ENCODE data around the gene DOK7.

Gene DOK7

DNA sequence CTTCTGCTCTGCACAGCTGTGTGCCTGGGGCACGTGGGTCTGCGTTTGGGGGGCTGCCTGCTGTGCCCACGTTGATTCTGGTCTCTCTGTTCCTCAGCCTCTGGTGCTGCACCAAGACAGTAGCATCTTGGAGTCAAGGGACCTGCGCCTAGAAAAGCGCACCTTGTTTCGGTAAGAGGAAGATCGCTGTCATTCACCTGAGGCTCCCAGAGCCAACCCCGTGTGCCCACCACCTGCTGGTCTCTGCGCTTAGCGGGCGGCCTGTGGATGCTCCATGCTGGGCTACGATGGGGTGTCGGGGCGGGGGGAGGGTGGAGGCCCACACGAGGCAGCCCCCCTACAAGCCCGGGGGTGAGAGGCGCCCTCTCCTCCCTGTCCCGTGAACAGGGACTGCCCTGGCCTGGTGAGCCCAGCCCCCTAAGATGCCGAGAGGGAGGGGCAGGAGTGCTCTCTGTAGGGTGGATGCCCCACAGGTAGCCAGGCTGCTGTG, 40.3 kb upstream of the DOK7 start:
- Mint-ChIP-seq H3K27ac (no peak overlapping the region), H3K9me3 (ENCODE audit: low read depth) (no peaks in the 10 kb centered on the region), H3K27me3 (no peaks in the 10 kb centered on the region), H3K36me3 (peaks cover 1% of the 10 kb centered on the region), H3K4me3 (no peak overlapping the region), H3K4me1 (ENCODE audit: low read depth) (no peaks in the 10 kb centered on the region)

DNA sequence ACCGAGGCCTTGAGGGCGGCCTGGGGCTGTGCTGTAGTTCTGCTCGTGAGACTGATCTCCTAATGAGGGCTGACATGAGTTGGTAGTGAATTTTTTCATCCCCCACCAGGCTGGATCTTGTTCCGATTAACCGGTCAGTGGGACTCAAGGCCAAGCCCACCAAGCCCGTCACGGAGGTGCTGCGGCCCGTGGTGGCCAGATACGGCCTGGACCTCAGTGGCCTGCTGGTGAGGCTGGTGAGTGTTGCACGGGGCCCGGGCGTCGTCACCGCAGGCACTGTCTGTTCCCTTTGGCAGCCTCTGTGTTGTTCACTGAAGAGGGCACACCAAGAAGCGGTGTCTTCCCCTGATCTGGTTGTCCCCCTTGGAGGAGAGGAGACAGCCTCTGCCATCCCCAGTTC, 39.7 kb upstream of the DOK7 start:
- Mint-ChIP-seq H3K4me3 (no peak overlapping the region), H3K36me3 (no peaks in the 10 kb centered on the region), H3K9me3 (ENCODE audit: low read depth) (no peaks in the 10 kb centered on the region), H3K27ac (no peak overlapping the region), H3K4me1 (ENCODE audit: low read depth) (no peaks in the 10 kb centered on the region), H3K27me3 (no peaks in the 10 kb centered on the region)

DNA sequence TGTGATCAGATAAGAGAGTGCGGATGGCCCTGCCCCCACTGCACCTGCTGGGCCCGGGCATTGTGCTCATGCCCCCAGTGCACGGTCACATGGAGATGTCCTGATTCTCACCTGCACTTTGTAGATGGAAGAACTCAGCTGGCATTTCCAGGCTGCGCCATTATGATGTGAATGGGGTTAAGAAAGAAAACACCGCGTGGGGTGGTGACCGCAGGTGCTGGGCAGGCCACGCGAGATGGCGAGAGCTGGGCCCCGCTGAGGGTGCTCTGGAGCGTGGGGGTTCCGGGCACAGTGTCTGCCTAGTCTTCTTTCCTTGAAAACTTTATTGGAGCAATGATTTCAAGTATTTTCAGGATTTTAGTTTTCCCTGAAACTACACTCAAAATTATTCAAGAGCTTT, 39.2 kb upstream of the DOK7 start:
- Mint-ChIP-seq H3K4me3 (no peak overlapping the region), H3K36me3 (no peaks in the 10 kb centered on the region), H3K4me1 (ENCODE audit: low read depth) (no peaks in the 10 kb centered on the region), H3K27me3 (no peaks in the 10 kb centered on the region), H3K27ac (no peak overlapping the region), H3K9me3 (ENCODE audit: low read depth) (no peaks in the 10 kb centered on the region)

DNA sequence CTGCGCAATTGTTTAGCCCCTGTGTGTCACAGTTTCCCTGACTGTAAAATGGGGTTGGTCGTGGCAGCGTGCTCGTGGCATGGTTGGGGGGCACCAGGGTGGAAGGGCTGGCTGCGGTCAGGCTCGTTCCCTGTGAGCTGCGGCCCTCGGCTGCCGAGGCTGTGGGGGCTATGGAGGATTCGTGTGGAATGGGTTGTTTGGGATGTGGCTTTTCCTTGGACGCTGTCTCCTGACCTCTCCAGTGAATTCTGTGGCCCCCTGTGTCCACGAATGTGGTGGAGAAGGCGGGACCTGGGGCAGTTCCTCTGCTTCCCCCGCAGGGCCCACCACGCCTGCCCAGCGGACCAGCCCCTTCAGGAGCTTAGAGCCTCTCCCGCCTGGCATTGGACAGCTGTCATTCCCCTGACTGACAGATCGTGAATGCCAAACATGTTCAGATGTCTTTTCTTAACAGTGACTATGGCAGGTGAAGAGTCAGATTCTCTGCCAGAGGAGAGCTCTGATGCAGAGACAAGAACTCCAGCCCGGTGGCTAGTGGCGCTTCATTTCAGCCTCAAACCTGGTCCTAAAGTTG, 38.5 kb upstream of the DOK7 start:
- H3K9me3 Mint-ChIP-seq (ENCODE audit: low read depth) = no peaks in the 10 kb centered on the region
- no peaks in the 10 kb centered on the region for H3K27me3 Mint-ChIP-seq
- H3K4me1 Mint-ChIP-seq (ENCODE audit: low read depth) = no peaks in the 10 kb centered on the region
- H3K4me3 Mint-ChIP-seq = no peak overlapping the region
- no peak overlapping the region for H3K27ac Mint-ChIP-seq
- no peaks in the 10 kb centered on the region for H3K36me3 Mint-ChIP-seq

DNA sequence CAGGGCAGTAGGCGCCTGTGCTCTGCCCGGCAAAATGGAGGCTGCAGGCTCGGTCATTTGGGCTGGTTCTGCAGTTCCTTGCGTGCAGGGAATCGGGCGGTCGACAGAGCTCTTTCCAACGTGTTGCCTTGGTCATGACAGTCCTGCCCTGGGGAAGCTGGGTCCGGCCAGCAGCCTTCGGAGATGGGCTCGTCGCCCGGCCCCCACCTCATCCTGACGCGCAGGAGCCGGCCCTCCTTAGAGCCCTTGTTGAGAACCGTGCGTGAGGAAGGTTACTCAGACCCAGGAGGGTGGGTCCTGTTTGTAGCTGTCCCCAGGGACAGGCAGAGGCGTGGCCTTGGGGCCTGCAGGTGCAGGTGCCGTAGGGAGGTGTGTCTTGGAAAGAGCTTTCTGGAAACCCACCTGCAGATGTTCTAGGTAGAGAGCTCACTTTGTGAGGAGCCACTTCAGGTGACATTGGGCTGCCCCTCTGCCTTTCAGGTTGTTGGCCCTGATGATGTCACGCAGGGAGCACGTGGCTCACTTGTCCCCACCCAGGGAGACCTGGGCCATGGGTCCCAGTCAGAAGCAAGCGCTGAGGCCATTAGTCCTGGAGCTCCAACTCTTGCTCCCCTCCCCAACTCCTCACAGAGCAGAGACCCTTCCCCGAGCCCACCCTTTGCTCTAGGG, 36.5 kb upstream of the DOK7 start:
- H3K4me1 Mint-ChIP-seq (ENCODE audit: low read depth) = no peaks in the 10 kb centered on the region
- H3K27ac Mint-ChIP-seq = no peak overlapping the region
- H3K36me3 Mint-ChIP-seq = no peaks in the 10 kb centered on the region
- no peaks in the 10 kb centered on the region for H3K9me3 Mint-ChIP-seq (ENCODE audit: low read depth)
- no peaks in the 10 kb centered on the region for H3K27me3 Mint-ChIP-seq
- no peak overlapping the region for H3K4me3 Mint-ChIP-seq

DNA sequence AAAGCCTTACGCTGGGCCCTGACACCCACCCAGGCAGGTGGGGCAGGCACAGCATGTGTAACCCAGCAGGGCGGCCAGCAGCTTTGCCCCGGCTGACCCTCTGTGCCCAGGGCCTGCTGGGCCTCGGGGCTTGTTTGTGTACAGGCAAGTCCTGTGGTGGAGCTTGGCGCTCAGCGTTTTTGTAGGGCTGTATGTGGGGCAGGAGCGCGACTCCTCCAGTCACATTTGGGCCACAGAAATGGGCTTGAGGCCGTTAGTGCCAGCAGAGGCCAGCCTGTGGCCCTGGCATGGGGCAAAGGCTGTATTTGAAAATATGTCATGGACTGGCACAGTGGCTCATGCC, 36.0 kb upstream of the DOK7 start:
- Mint-ChIP-seq H3K9me3 (ENCODE audit: low read depth) (no peaks in the 10 kb centered on the region), H3K4me3 (no peak overlapping the region), H3K27ac (no peak overlapping the region), H3K27me3 (no peaks in the 10 kb centered on the region), H3K4me1 (ENCODE audit: low read depth) (no peaks in the 10 kb centered on the region), H3K36me3 (no peaks in the 10 kb centered on the region)

DNA sequence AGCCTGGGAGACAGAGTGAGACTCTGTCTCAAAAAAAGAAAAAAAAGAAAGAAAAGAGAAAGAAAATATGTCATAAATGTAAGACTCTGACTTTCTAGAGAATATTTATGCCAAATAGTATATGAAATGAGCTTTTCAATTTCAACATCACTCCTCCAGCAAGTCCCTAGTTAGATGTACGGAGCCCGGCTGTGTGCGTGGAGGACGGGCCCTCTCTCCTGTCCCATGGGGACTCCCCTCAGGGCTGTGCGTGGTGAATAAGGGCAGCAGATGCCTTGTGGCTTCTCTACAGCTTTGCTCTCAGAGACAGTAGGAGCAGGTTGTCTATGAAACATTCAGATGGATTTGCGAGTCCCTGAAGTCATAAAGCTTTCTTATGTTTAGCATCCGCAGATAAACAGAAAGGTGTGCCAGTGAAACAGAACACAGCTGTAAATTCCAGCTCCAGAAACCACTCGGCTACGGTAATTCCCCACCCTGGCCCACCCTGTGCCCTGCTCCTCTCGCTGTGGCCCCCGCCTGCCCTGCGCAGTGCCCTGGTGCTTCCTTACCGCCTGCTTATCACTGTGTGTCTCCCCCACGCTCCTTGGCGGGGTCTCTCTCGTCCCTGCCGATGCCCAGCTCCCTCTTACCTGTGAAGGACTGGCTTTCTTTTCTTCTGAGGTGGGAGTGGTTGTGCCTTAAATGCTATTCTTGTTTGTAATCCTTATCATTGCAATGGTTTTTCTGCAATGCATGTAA, 35.2 kb upstream of the DOK7 start:
- no peak overlapping the region for H3K4me3 Mint-ChIP-seq
- H3K9me3 Mint-ChIP-seq (ENCODE audit: low read depth) = no peaks in the 10 kb centered on the region
- no peaks in the 10 kb centered on the region for H3K36me3 Mint-ChIP-seq
- H3K27me3 Mint-ChIP-seq = no peaks in the 10 kb centered on the region
- no peak overlapping the region for H3K27ac Mint-ChIP-seq
- H3K4me1 Mint-ChIP-seq (ENCODE audit: low read depth) = no peaks in the 10 kb centered on the region

DNA sequence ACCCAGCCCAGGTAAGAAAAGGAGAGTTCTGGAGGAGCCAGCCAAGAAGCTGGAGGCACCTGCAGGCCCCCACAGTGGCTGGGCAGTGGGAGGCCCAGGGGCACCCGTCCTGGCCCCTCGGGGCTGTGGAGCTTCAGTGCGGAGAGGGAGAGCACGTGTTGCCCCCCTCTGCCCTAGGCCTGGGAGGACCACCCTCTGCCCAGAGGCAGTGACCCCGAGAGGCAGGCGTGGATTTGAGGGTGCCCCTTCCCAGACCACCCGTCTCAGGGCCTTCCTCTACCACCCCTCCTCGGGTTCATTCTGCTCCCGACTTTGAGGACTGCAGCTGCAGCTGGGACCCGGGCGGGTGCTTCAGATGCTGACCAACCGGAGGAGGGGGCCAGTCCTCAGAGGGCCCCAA, 33.5 kb upstream of the DOK7 start:
- Mint-ChIP-seq H3K27me3 (no peaks in the 10 kb centered on the region), H3K4me1 (ENCODE audit: low read depth) (no peaks in the 10 kb centered on the region), H3K9me3 (ENCODE audit: low read depth) (no peaks in the 10 kb centered on the region), H3K4me3 (no peak overlapping the region), H3K36me3 (no peaks in the 10 kb centered on the region), H3K27ac (no peak overlapping the region)

DNA sequence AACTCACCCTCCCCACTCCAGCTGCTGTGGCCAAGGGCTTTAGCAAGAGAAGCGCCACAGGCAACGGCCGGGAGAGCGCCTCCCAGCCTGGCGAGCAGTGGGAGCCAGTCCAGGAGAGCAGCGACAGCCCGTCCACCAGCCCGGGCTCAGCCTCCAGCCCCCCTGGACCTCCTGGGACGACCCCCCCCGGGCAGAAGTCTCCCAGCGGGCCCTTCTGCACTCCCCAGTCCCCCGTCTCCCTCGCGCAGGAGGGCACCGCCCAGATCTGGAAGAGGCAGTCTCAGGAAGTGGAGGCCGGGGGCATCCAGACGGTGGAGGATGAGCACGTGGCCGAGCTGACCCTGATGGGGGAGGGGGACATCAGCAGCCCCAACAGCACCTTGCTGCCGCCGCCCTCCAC, 32.6 kb upstream of the DOK7 start:
- Mint-ChIP-seq H3K27ac (no peak overlapping the region), H3K4me1 (ENCODE audit: low read depth) (no peaks in the 10 kb centered on the region), H3K27me3 (no peaks in the 10 kb centered on the region), H3K9me3 (ENCODE audit: low read depth) (no peaks in the 10 kb centered on the region), H3K4me3 (no peak overlapping the region), H3K36me3 (no peaks in the 10 kb centered on the region)

DNA sequence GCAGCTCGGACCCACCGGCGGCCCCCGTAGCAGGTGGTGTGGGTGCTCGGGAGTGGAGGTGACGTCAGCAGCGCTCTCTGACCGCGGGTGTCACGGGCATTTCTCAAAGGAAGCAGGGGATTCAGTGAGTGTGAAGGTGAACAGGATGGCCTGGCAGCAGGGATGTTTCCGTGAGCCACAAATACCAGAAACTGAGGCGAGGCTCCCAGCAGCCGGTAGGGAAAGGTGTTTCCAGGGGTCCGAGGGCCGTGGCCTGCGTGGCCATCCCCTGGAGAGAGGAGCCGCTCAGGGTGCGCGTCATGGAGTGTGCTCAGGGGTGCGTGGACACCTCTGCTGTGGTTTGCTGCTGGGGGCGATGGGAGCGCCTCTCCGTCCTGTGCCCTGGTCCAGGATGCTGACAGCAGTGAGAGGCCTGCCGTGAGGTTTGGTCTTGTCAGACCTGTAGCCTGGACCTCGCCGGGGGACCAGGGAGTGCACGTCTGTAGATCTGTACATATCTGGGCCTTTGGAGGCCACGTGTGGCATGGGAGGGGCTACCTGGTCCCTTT, 31.6 kb upstream of the DOK7 start:
- Mint-ChIP-seq H3K9me3 (ENCODE audit: low read depth) (no peaks in the 10 kb centered on the region), H3K4me1 (ENCODE audit: low read depth) (no peaks in the 10 kb centered on the region), H3K27me3 (no peaks in the 10 kb centered on the region), H3K4me3 (no peak overlapping the region), H3K36me3 (no peaks in the 10 kb centered on the region), H3K27ac (no peak overlapping the region)

DNA sequence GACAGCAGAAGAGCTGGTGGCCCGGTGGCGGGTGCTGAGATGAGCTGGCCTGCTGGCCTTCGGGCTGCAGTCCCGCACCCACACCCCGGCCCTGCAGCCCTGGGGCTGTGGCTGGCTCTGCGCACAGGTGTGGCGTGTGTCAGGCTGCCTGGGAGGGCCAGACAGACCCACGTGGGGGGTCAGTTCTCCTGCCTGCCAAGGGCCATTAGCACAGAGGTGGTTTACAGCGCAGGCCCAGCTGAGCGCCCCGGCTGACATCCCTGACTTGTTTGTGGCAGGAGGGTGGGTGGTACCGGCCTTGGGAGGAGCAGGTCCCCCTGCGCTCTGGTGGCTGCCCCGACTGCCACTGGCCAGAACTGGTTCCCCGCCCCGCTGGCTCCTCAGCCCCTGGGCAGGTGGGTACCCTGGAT, 30.7 kb upstream of the DOK7 start:
- Mint-ChIP-seq H3K36me3 (no peaks in the 10 kb centered on the region), H3K27me3 (no peaks in the 10 kb centered on the region), H3K4me3 (no peak overlapping the region), H3K9me3 (ENCODE audit: low read depth) (no peaks in the 10 kb centered on the region), H3K27ac (no peak overlapping the region), H3K4me1 (ENCODE audit: low read depth) (no peaks in the 10 kb centered on the region)

DNA sequence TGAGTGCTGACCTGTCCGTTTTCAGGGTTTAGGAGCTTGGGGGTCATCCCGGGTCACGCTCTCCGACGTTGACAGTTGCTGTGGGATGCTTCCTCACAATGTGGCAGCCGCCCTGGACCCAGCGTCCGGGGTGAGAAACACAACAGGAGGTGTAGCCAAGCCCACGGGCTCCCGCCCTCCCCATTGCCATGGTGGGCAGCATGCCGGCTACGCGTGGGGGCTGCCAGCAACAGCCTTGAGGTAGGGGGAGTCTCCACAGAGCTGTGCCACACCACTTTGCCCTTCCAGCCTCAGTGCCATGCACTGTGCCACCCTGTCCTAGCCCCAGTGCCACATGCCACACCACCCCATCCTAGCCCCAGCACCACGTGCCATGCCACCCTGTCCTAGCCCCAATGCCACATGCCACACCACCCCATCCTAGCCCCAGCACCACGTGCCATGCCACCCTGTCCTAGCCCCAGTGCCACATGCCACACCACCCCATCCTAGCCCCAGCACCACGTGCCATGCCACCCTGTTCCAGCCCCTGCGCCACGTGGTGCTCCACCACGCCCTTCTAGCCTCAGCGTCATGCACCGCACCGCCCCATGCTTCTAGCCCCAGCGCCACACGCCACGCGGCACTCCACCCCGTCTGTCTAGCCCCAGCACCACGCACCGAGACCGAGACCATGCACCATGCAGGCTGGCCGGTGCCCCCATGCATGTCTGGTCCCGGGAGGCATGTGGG, 29.8 kb upstream of the DOK7 start:
- H3K27me3 Mint-ChIP-seq = no peaks in the 10 kb centered on the region
- H3K27ac Mint-ChIP-seq = no peak overlapping the region
- H3K4me1 Mint-ChIP-seq (ENCODE audit: low read depth) = no peaks in the 10 kb centered on the region
- H3K36me3 Mint-ChIP-seq = no peaks in the 10 kb centered on the region
- H3K4me3 Mint-ChIP-seq = no peak overlapping the region
- no peaks in the 10 kb centered on the region for H3K9me3 Mint-ChIP-seq (ENCODE audit: low read depth)

DNA sequence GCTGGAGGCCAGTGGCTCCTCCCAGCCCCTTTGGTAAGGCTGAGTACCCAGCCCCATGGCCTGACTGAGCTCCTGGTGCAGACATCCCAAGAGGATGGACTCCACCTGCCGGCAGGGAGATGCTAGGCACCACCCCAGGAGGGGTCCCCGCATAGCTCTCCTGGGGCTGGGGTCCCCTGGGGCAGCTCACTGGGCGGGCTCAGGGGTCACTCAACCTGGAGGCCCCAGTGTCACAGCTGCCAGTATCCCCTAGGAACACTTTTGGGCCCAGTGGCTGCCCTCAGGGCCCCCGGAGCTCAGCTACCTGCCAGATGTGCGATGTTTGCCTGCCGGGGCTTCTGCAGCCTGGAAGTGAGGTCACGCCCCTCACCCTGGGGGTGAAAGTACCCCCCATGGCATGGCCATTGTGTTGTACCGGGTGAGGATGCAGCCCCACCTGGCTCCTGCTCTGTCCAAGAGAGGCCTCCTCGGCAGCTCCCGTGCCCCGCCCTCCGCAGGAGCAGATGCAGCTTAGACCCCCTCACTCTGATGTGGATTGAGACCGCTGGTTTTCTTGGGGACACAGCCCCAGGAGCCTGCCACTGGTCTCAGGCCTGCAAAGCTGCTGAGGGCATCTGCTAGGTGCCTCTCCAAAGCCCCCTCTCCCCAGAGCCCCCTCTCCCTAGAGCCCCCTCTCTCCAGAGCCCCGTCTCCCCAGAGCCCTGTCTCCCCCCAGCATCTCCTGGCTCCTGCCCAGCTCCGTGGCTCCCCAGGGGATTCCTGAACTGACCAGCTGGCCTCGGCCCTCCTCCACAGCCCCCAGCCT, 28.0 kb upstream of the DOK7 start:
- Mint-ChIP-seq H3K4me1 (ENCODE audit: low read depth) (no peaks in the 10 kb centered on the region), H3K27ac (no peak overlapping the region), H3K4me3 (no peak overlapping the region), H3K36me3 (no peaks in the 10 kb centered on the region), H3K9me3 (ENCODE audit: low read depth) (no peaks in the 10 kb centered on the region), H3K27me3 (no peaks in the 10 kb centered on the region)

DNA sequence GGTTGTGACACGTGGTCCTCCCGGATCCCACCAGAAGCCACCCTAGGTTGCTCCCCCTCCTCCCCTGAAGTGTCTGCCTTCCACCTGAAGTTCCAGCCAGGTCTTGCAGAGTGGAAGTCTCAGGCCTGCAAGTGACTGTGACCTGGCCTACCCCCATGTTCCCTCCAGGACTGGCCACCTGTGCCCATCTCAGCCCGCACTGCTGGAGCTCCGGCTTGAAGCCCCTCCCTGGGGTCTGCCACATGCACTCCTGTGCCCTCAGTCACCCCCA, 27.5 kb upstream of the DOK7 start:
- H3K27me3 Mint-ChIP-seq = no peaks in the 10 kb centered on the region
- no peak overlapping the region for H3K27ac Mint-ChIP-seq
- H3K36me3 Mint-ChIP-seq = no peaks in the 10 kb centered on the region
- H3K4me1 Mint-ChIP-seq (ENCODE audit: low read depth) = no peaks in the 10 kb centered on the region
- no peak overlapping the region for H3K4me3 Mint-ChIP-seq
- no peaks in the 10 kb centered on the region for H3K9me3 Mint-ChIP-seq (ENCODE audit: low read depth)
